Measurements from ENCODE around the gene PTDSS2. TPM values are rescaled to one million over a fixed set of nuclear protein-coding genes. Genes with fewer than 3 reads are reported as not detected.

PTDSS2 gene
- total and polyA plus RNA-seq, 5 donors: 30.2 to 33.3 (median 30.9) TPM

- peak overlapping the region; percentile 11 for H3K4me3 ChIP-seq (ENCODE audit: low read length)
- no peak overlapping the region for H3K27ac ChIP-seq (ENCODE audit: low read length)
- intact Hi-C loops (cut with DNase I): no loop called here
- ATAC-seq (peak; percentile 97), DNase-seq (peak; percentile 94 to 95 (median 95))
- H3K9me3 ChIP-seq (ENCODE audit: control insufficient read depth, low read length): no peaks in the 10 kb centered on the region
- H3K27me3 ChIP-seq (ENCODE audit: control insufficient read depth, insufficient read depth): no peaks in the 10 kb centered on the region
- H3K4me1 ChIP-seq (ENCODE audit: control insufficient read depth, insufficient read depth, low read length): no peaks in the 10 kb centered on the region
- 7% methylated on average over 74 of the region's 74 CpGs for WGBS
These were observed 68.6 kb downstream of the PTDSS2 start for GRCh38 chr11:518463-519202.

- DNase-seq: peak in 2 of 3 donors; percentile 53 to 62
- WGBS: 93% methylated on average over 39 of the region's 39 CpGs
- Histone ChIP-seq H3K27ac (ENCODE audit: low read length) (no peak overlapping the region), H3K4me3 (ENCODE audit: low read length) (no peak overlapping the region), H3K27me3 (ENCODE audit: control insufficient read depth, insufficient read depth) (no peaks in the 10 kb centered on the region), H3K9me3 (ENCODE audit: control insufficient read depth, low read length) (no peaks in the 10 kb centered on the region), H3K4me1 (ENCODE audit: control insufficient read depth, insufficient read depth, low read length) (no peaks in the 10 kb centered on the region)
- ATAC-seq: no peak
- intact Hi-C loops (cut with DNase I): no loop called here
These were observed 70.5 kb downstream of the PTDSS2 start for GRCh38 chr11:520428-521176.

GRCh38 chr11:521177-521688 is 71.2 kb downstream of the PTDSS2 start:
- H3K4me3 ChIP-seq (ENCODE audit: low read length): no peak overlapping the region
- DNase-seq (no peak), ATAC-seq (no peak)
- no peak overlapping the region for H3K27ac ChIP-seq (ENCODE audit: low read length)
- no peaks in the 10 kb centered on the region for H3K4me1 ChIP-seq (ENCODE audit: control insufficient read depth, insufficient read depth, low read length)
- H3K9me3 ChIP-seq (ENCODE audit: control insufficient read depth, low read length): no peaks in the 10 kb centered on the region
- H3K27me3 ChIP-seq (ENCODE audit: control insufficient read depth, insufficient read depth): no peaks in the 10 kb centered on the region
- 88% methylated on average over 10 of the region's 10 CpGs for WGBS
- intact Hi-C loops (cut with DNase I): no loop called here

- intact Hi-C loops (cut with DNase I): no loop called here
- H3K27me3 ChIP-seq (ENCODE audit: control insufficient read depth, insufficient read depth): no peaks in the 10 kb centered on the region
- no peak overlapping the region for H3K27ac ChIP-seq (ENCODE audit: low read length)
- H3K9me3 ChIP-seq (ENCODE audit: control insufficient read depth, low read length): no peaks in the 10 kb centered on the region
- no peaks in the 10 kb centered on the region for H3K4me1 ChIP-seq (ENCODE audit: control insufficient read depth, insufficient read depth, low read length)
- WGBS: 82% methylated on average over 17 of the region's 17 CpGs
- DNase-seq (no peak), ATAC-seq (no peak)
- no peak overlapping the region for H3K4me3 ChIP-seq (ENCODE audit: low read length)
These were observed 76.1 kb downstream of the PTDSS2 start for GRCh38 chr11:526192-526591.

- ATAC-seq (no peak), DNase-seq (no peak)
- Histone ChIP-seq H3K27me3 (ENCODE audit: control insufficient read depth, insufficient read depth) (no peaks in the 10 kb centered on the region), H3K27ac (ENCODE audit: low read length) (no peak overlapping the region), H3K4me1 (ENCODE audit: control insufficient read depth, insufficient read depth, low read length) (no peaks in the 10 kb centered on the region), H3K4me3 (ENCODE audit: low read length) (no peak overlapping the region), H3K9me3 (ENCODE audit: control insufficient read depth, low read length) (no peaks in the 10 kb centered on the region)
- intact Hi-C loops (cut with DNase I): no loop called here
- WGBS: 77% methylated on average over 30 of the region's 30 CpGs
These were observed 78.2 kb downstream of the PTDSS2 start for GRCh38 chr11:528166-528814.

GRCh38 chr11:528815-529727 is 79.0 kb downstream of the PTDSS2 start:
- 67% methylated on average over 29 of the region's 29 CpGs for WGBS
- intact Hi-C loops (cut with DNase I): no loop called here
- Histone ChIP-seq H3K4me3 (ENCODE audit: low read length) (no peak overlapping the region), H3K27ac (ENCODE audit: low read length) (no peak overlapping the region), H3K9me3 (ENCODE audit: control insufficient read depth, low read length) (no peaks in the 10 kb centered on the region), H3K4me1 (ENCODE audit: control insufficient read depth, insufficient read depth, low read length) (no peaks in the 10 kb centered on the region), H3K27me3 (ENCODE audit: control insufficient read depth, insufficient read depth) (no peaks in the 10 kb centered on the region)
- DNase-seq (peak in 1 of 3 donors; percentile 53), ATAC-seq (peak in 1 of 2 donors; percentile 10)

GRCh38 chr11:529728-530411 is 79.8 kb downstream of the PTDSS2 start:
- Histone ChIP-seq H3K27ac (ENCODE audit: low read length) (no peak overlapping the region), H3K4me3 (ENCODE audit: low read length) (no peak overlapping the region), H3K9me3 (ENCODE audit: control insufficient read depth, low read length) (no peaks in the 10 kb centered on the region), H3K4me1 (ENCODE audit: control insufficient read depth, insufficient read depth, low read length) (no peaks in the 10 kb centered on the region), H3K27me3 (ENCODE audit: control insufficient read depth, insufficient read depth) (no peaks in the 10 kb centered on the region)
- DNase-seq (peak in 1 of 3 donors; percentile 52), ATAC-seq (no peak)
- 77% methylated on average over 18 of the region's 18 CpGs for WGBS
- intact Hi-C loops (cut with DNase I): no loop called here

- H3K27ac ChIP-seq (ENCODE audit: low read length): no peak overlapping the region
- 87% methylated on average over 28 of the region's 28 CpGs for WGBS
- H3K9me3 ChIP-seq (ENCODE audit: control insufficient read depth, low read length): no peaks in the 10 kb centered on the region
- ATAC-seq: no peak
- DNase-seq: peak in 1 of 3 donors; percentile 57
- intact Hi-C loops (cut with DNase I): no loop called here
- no peaks in the 10 kb centered on the region for H3K27me3 ChIP-seq (ENCODE audit: control insufficient read depth, insufficient read depth)
- no peak overlapping the region for H3K4me3 ChIP-seq (ENCODE audit: low read length)
- no peaks in the 10 kb centered on the region for H3K4me1 ChIP-seq (ENCODE audit: control insufficient read depth, insufficient read depth, low read length)
These were observed 81.1 kb downstream of the PTDSS2 start for GRCh38 chr11:530960-531831.

- no peak for DNase-seq
- no peaks in the 10 kb centered on the region for H3K9me3 ChIP-seq (ENCODE audit: control insufficient read depth, low read length)
- ATAC-seq: no peak
- H3K4me3 ChIP-seq (ENCODE audit: low read length): no peak overlapping the region
- no peaks in the 10 kb centered on the region for H3K27me3 ChIP-seq (ENCODE audit: control insufficient read depth, insufficient read depth)
- no peak overlapping the region for H3K27ac ChIP-seq (ENCODE audit: low read length)
- intact Hi-C loops (cut with DNase I): no loop called here
- no peaks in the 10 kb centered on the region for H3K4me1 ChIP-seq (ENCODE audit: control insufficient read depth, insufficient read depth, low read length)
- WGBS: 81% methylated on average over 18 of the region's 18 CpGs
These were observed 81.9 kb downstream of the PTDSS2 start for GRCh38 chr11:531919-532526.

Measured in right cardiac atrium (tissue), 5 donors.